Activated naive CD4-positive, alpha-beta T cell treated with anti-CD3 and anti-CD28 coated beads, Interleukin-2, amount 10 ng/mL, durations not matched to agents 7 days and 5 days (primary cell): Measurements from ENCODE around the gene RTF2.

Experiments used
- CTCF ChIA-PET: fragments of 350-600 bp; sonication (Branson Sonifier 250); formaldehyde crosslinking; loops from one replicate; lab custom pipeline; 2021; ENCODE audit warnings: antibody characterized with exemption; lab: Charles Lee
- DNase-seq: peaks from one replicate; pipeline ENCODE4 v3.0.0-alpha.2; 2020
- H3K27ac Mint-ChIP-seq: one replicate; pipeline ENCODE4 v1.8.0; 2021; ENCODE audit warnings: mild to moderate bottlenecking, moderate library complexity, mixed read lengths
- H3K27me3 Mint-ChIP-seq: one replicate; pipeline ENCODE4 v1.8.0; 2021; ENCODE audit warnings: mild to moderate bottlenecking, mixed read lengths
- H3K36me3 Mint-ChIP-seq: one replicate; pipeline ENCODE4 v1.8.0; 2021; ENCODE audit warnings: mixed read lengths
- H3K4me1 Mint-ChIP-seq: one replicate; pipeline ENCODE4 v1.8.0; 2021; ENCODE audit warnings: mixed read lengths
- H3K4me3 Mint-ChIP-seq: one replicate; pipeline ENCODE4 v1.8.0; 2021; ENCODE audit warnings: mild to moderate bottlenecking, moderate library complexity, mixed read lengths
- H3K9me3 Mint-ChIP-seq: one replicate; pipeline ENCODE4 v1.8.0; 2021; ENCODE audit warnings: mixed read lengths

RTF2 gene, protein sequence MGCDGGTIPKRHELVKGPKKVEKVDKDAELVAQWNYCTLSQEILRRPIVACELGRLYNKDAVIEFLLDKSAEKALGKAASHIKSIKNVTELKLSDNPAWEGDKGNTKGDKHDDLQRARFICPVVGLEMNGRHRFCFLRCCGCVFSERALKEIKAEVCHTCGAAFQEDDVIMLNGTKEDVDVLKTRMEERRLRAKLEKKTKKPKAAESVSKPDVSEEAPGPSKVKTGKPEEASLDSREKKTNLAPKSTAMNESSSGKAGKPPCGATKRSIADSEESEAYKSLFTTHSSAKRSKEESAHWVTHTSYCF

DNA sequence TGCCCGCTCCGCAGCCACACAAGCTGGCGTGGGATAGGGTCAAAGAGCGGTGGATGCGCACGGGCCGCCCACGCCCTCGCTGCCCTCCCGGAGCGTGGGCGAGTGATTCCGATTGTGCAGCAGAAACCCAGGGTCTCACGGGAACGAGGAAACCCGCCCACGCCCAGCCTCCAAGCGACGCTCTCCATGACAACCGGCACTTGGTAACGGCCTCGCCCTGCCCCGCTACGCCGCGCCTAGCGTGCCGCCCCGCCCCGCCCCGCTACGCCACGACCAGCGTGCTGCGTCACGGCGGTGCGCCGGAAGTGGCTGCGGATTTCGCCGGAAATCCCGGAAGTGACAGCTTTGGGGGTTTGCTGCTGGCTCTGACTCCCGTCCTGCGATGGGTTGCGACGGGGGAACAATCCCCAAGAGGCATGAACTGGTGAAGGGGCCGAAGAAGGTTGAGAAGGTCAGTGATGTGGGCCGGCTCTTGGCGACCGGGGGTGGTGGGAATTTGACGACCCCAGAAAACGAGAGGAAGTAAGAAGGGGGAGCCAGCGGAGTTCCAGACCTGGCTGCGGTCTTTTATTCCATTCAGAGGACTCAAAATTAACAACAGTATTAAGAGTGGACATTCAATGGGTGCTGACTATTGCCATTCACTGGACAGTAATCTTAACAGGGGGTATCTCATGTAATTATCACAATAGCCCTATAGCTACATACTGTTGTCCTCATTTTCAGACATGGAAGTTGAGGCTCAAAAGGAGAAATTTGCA, at the start of gene RTF2:
Gene RTF2, plus strand, starts transcription at position 312 of the 761 bp plus-strand sequence. Its CDS starts 71 bp downstream, at position 383.
- H3K27me3 Mint-ChIP-seq, result peaks cover 7% of the 10 kb centered on the region
- peak within 1 kb of the TSS; percentile 100 for H3K4me3 Mint-ChIP-seq
- CTCF ChIA-PET, result interaction anchor here (1.0 to 1.4 kb wide), 4 partner anchors 47 to 70 kb away, joined by 3 to 4 read pairs (median 4); partner anchors contain the start of gene CASS4
- peak within 1 kb of the TSS; percentile 99 for H3K27ac Mint-ChIP-seq
- H3K9me3 Mint-ChIP-seq, result no peaks in the 10 kb centered on the region
- peaks cover 56% of the 10 kb centered on the region for H3K4me1 Mint-ChIP-seq
- peak; percentile 96 for DNase-seq
- peaks cover 5% of the 10 kb centered on the region for H3K36me3 Mint-ChIP-seq

DNA sequence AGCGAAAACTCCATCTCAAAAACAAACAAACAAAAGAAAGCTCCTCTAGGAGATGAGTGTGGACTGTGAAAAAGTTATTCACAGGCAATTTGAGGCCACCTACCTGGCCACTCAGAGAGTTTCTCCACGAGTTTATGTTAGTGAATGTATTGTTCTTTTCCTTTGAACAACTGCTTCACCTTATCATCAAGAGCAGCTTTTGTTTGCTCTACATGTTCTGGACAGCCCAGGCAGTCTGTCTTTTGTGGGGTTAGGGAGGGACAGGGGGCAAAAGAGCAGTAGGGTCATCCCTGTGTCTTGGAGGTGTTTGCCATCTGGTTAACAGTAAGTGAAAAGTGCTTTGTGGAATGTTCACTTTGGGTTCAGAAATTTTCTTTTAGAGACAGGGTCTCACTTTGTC, 48.4 kb upstream of the RTF2 start:
- peaks cover 34% of the 10 kb centered on the region for H3K36me3 Mint-ChIP-seq
- peak overlapping the region; percentile 28 for H3K27ac Mint-ChIP-seq
- no peak for DNase-seq
- CTCF ChIA-PET, result no interaction called here
- no peak overlapping the region for H3K4me3 Mint-ChIP-seq
- no peaks in the 10 kb centered on the region for H3K27me3 Mint-ChIP-seq
- H3K9me3 Mint-ChIP-seq, result no peaks in the 10 kb centered on the region
- peaks cover 69% of the 10 kb centered on the region for H3K4me1 Mint-ChIP-seq

DNA sequence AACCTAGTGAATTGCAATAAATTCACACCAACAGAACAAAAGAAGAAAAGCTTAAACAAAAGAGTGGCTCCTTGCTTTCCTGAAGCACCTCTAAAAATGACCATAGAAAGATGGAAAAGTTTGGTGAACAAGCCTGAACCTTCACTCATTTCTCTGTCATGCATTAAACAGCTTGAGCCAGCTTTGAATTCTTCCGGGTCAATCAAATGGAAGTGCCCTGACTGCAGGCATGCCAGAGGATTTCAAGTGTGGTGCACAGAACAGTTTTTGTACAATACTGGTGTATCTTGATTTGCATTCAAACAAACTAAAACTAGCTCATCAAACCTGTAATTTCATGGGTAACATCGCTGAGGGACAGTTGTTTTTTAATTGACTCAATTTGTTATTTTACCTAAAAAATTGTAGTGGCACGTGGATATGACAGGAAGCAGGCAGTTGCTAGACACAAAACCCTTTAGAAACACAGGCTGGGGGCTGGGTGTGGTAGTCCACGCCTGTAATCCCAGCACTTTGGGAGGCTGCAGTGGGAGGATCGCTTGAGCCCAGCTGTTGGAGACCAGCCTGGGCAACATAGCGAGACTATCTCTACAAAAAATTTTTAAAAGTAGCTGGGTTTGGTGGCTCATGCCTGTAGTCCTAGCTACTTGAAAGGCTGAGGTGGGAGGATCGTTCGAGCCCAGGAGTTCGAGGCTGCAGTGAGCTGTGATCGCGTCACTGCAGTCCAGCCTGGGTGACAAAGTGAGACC, 47.3 kb upstream of the RTF2 start:
- Mint-ChIP-seq H3K27me3 (no peaks in the 10 kb centered on the region), H3K36me3 (peaks cover 33% of the 10 kb centered on the region), H3K9me3 (no peaks in the 10 kb centered on the region), H3K4me1 (peaks cover 64% of the 10 kb centered on the region), H3K27ac (peak overlapping the region; percentile 52), H3K4me3 (no peak overlapping the region)
- CTCF ChIA-PET, result interaction anchor here (0.9 kb wide), 1 partner anchor 48 kb away, joined by 3 read pairs; the partner anchor contains the start of gene RTF2
- no peak for DNase-seq

DNA sequence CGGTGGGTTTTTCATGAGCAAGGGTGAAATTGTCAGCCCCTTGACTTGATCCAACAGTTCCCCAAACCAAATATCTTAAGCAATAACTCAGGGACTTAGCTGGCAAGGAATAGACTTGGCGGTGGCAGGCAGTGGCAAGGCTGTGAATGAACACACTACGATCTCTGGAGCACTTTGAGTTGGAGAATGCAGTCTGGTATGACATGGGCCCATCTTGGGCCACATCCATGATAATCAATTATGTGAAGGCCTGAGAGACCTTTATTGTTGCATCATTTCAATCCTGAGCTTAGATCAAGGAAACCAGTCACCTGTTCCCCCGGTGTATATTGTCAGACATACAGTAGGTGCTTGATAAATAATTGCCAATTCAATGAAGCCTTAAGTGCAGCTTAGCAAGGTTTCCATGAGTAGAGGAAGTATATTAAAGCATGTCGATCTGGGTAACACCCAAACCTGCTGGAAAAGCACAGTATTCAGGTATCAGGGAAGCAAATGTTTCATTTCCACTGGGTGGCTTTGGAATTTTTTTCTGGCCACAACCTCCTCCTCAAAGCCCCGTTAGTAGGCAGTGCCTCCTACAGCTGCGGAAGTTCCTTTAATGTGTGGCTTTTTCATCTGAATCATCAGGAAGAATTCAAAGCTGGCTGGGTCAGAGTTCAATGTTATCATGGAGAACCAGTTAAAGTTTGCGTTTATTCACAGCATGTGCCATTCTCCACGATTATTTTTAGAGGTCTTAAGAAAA, 46.2 kb upstream of the RTF2 start:
- peaks cover 55% of the 10 kb centered on the region for H3K4me1 Mint-ChIP-seq
- no peak overlapping the region for H3K4me3 Mint-ChIP-seq

GRCh38 chr20:56422824-56423189, 45.6 kb upstream of the RTF2 start:
- H3K4me1 Mint-ChIP-seq, result peaks cover 51% of the 10 kb centered on the region
- DNase-seq, result no peak
- H3K4me3 Mint-ChIP-seq, result no peak overlapping the region
- no peak overlapping the region for H3K27ac Mint-ChIP-seq
- no peaks in the 10 kb centered on the region for H3K9me3 Mint-ChIP-seq
- no peaks in the 10 kb centered on the region for H3K27me3 Mint-ChIP-seq
- CTCF ChIA-PET, result interaction anchor here (1.2 kb wide), 2 partner anchors 11 to 44 kb away, joined by 3 read pairs; no protein-coding TSS in a partner anchor
- H3K36me3 Mint-ChIP-seq, result peaks cover 23% of the 10 kb centered on the region

More for the DNA sequence above, 46.2 kb upstream of the RTF2 start:
- Mint-ChIP-seq H3K27ac (no peak overlapping the region), H3K36me3 (peaks cover 29% of the 10 kb centered on the region), H3K27me3 (no peaks in the 10 kb centered on the region), H3K9me3 (no peaks in the 10 kb centered on the region)
- CTCF ChIA-PET, result interaction anchor here (0.6 to 1.2 kb wide), 2 partner anchors 11 to 45 kb away, joined by 3 to 4 read pairs; no protein-coding TSS in a partner anchor
- DNase-seq, result no peak

GRCh38 chr20:56423211-56423610, 45.2 kb upstream of the RTF2 start:
- CTCF ChIA-PET, result interaction anchor here (1.1 to 1.2 kb wide), 3 partner anchors 10 to 44 kb away, joined by 3 read pairs; no protein-coding TSS in a partner anchor
- Mint-ChIP-seq H3K27me3 (no peaks in the 10 kb centered on the region), H3K4me3 (no peak overlapping the region), H3K4me1 (peaks cover 49% of the 10 kb centered on the region), H3K9me3 (no peaks in the 10 kb centered on the region), H3K36me3 (peaks cover 19% of the 10 kb centered on the region), H3K27ac (no peak overlapping the region)
- no peak for DNase-seq

- no peak overlapping the region for H3K4me3 Mint-ChIP-seq
- H3K27ac Mint-ChIP-seq, result no peak overlapping the region
- H3K9me3 Mint-ChIP-seq, result no peaks in the 10 kb centered on the region
- peaks cover 49% of the 10 kb centered on the region for H3K4me1 Mint-ChIP-seq
- no peak for DNase-seq
- CTCF ChIA-PET, result interaction anchor here (1.1 to 1.2 kb wide), 2 partner anchors 10 to 16 kb away, joined by 3 read pairs; no protein-coding TSS in a partner anchor
- H3K36me3 Mint-ChIP-seq, result peaks cover 18% of the 10 kb centered on the region
- no peaks in the 10 kb centered on the region for H3K27me3 Mint-ChIP-seq
Observed at GRCh38 chr20:56423886-56424285, 44.5 kb upstream of the RTF2 start.

- H3K4me3 Mint-ChIP-seq, result no peak overlapping the region
- peaks cover 54% of the 10 kb centered on the region for H3K4me1 Mint-ChIP-seq
- CTCF ChIA-PET, result interaction anchor here (1.8 kb wide), 1 partner anchor 10 kb away, joined by 4 read pairs; no protein-coding TSS in a partner anchor
- H3K27me3 Mint-ChIP-seq, result no peaks in the 10 kb centered on the region
- peaks cover 23% of the 10 kb centered on the region for H3K36me3 Mint-ChIP-seq
- DNase-seq, result no peak
- H3K27ac Mint-ChIP-seq, result no peak overlapping the region
- no peaks in the 10 kb centered on the region for H3K9me3 Mint-ChIP-seq
Observed at GRCh38 chr20:56424931-56425330, 43.5 kb upstream of the RTF2 start.

DNA sequence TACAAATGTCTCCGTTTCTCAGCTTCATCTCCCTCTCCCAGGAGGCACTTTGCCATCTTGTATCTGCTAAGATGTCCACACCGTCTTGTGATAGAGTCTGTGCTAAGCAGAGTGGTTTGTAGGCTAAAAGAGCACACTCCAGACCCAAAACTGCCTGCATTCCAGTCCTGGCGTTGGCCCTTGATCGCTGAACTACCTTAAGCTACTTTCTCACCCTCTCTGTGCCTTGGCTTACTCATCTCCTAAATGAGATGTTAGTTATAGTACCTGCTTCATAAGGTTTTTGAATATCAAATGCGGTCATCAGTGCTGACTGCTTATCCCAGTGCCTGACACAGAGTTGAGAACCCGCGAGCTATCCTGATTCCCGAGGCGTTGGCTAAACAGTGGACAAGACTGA, 42.4 kb upstream of the RTF2 start:
- no peak overlapping the region for H3K4me3 Mint-ChIP-seq
- peaks cover 28% of the 10 kb centered on the region for H3K36me3 Mint-ChIP-seq
- no peak overlapping the region for H3K27ac Mint-ChIP-seq
- no peak for DNase-seq
- H3K4me1 Mint-ChIP-seq, result peaks cover 53% of the 10 kb centered on the region
- no peaks in the 10 kb centered on the region for H3K9me3 Mint-ChIP-seq
- CTCF ChIA-PET, result interaction anchor here (1.1 to 1.8 kb wide), 2 partner anchors 8 to 11 kb away, joined by 3 to 4 read pairs; no protein-coding TSS in a partner anchor
- no peaks in the 10 kb centered on the region for H3K27me3 Mint-ChIP-seq

GRCh38 chr20:56426926-56427325, 41.5 kb upstream of the RTF2 start:
- CTCF ChIA-PET, result interaction anchor here (1.8 kb wide), 1 partner anchor 12 kb away, joined by 4 read pairs; no protein-coding TSS in a partner anchor
- Mint-ChIP-seq H3K4me3 (no peak overlapping the region), H3K36me3 (peaks cover 25% of the 10 kb centered on the region), H3K27me3 (no peaks in the 10 kb centered on the region), H3K27ac (no peak overlapping the region), H3K4me1 (peaks cover 47% of the 10 kb centered on the region), H3K9me3 (no peaks in the 10 kb centered on the region)
- DNase-seq, result no peak

GRCh38 chr20:56427797-56428196, 40.6 kb upstream of the RTF2 start:
- DNase-seq, result no peak
- CTCF ChIA-PET, result no interaction called here
- Mint-ChIP-seq H3K4me1 (peaks cover 38% of the 10 kb centered on the region), H3K4me3 (no peak overlapping the region), H3K27ac (no peak overlapping the region), H3K27me3 (no peaks in the 10 kb centered on the region), H3K36me3 (peaks cover 18% of the 10 kb centered on the region), H3K9me3 (no peaks in the 10 kb centered on the region)

DNA sequence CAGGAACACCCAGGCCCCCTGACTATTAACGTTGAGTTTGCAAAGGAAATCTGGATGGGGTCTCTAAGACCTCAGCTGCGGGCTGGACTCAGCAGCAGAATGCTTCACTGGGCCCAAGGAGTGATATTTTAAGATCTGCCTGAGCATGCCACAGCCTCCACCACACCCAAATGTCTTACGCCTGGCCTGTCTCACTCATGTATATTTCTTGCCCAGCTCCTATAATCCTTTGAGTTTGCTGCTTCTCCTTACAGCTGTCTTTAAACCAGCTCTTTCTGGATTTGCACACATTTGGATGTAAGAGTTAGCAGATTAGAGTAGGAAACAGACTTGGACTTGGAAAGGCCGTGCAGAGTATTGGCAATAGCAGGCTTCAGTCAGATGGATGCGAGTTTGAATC, 40.0 kb upstream of the RTF2 start:
- H3K27ac Mint-ChIP-seq, result no peak overlapping the region
- no peak for DNase-seq
- H3K4me3 Mint-ChIP-seq, result no peak overlapping the region
- CTCF ChIA-PET, result no interaction called here
- peaks cover 20% of the 10 kb centered on the region for H3K36me3 Mint-ChIP-seq
- H3K4me1 Mint-ChIP-seq, result peaks cover 38% of the 10 kb centered on the region
- H3K27me3 Mint-ChIP-seq, result no peaks in the 10 kb centered on the region
- H3K9me3 Mint-ChIP-seq, result no peaks in the 10 kb centered on the region

DNA sequence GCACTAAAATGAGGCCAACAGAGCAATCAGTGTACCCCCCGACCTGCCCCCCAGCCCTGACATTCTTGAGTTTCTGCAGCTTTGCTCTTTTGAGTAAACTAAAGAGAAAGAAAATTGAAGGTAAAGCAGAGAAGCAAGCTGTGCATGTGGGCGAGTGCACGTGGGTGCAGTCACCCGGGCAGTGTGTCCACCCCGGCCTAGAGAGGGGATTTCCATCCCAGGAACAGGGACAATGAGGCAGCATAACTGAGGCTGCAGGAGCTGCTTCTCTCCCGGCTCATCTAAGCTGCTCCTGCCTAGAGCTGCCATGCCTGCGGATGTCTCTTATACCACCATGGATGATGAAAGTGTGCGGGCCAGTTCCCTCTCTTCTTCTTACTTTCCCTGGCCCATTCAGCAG, 39.5 kb upstream of the RTF2 start:
- H3K36me3 Mint-ChIP-seq, result peaks cover 20% of the 10 kb centered on the region
- no peak for DNase-seq
- peaks cover 39% of the 10 kb centered on the region for H3K4me1 Mint-ChIP-seq
- no peaks in the 10 kb centered on the region for H3K27me3 Mint-ChIP-seq
- no peak overlapping the region for H3K27ac Mint-ChIP-seq
- H3K9me3 Mint-ChIP-seq, result no peaks in the 10 kb centered on the region
- CTCF ChIA-PET, result no interaction called here
- H3K4me3 Mint-ChIP-seq, result peak overlapping the region; percentile 52
